HEK293 (cell line): ENCODE results near the gene HOXD12.

Experiments
- CTCF ChIA-PET: fragments of 350-600 bp; formaldehyde crosslinking; extraction: SDS; loops from one replicate; lab custom pipeline; 2021; ENCODE audit warnings: antibody characterized with exemption; lab: Yijun Ruan, JAX
- POLR2A ChIA-PET: fragments of 300-600 bp; formaldehyde crosslinking; extraction: SDS; loops from one replicate; lab custom pipeline; 2020; ENCODE audit warnings: antibody characterized with exemption, inconsistent platforms; lab: Yijun Ruan, JAX
- H3K27ac ChIP-seq: fragments of 200-500 bp; sonication (Bioruptor generic); 2 replicates; pipeline ENCODE4 v1.5.1; 2014; ENCODE audit warnings: low read depth, low read length, control low read depth, inconsistent platforms; ENCODE audit errors: extremely low read depth
- H3K36me3 ChIP-seq, 2 experiments: fragments of 200-500 bp in 1 of 2; sonication (Bioruptor generic) in 1 of 2; 1 replicate in 1 of 2; 2 replicates in 1 of 2; pipeline ENCODE4 v1.5.1; 2014 to 2017; ENCODE audit warnings: inconsistent platforms in 2 of 2, low read length in 2 of 2; ENCODE audit not compliant: control insufficient read depth in 2 of 2, insufficient read depth in 1 of 2
- H3K4me1 ChIP-seq: fragments of 200-500 bp; sonication (Bioruptor generic); 2 replicates; pipeline ENCODE4 v1.5.1; 2014; ENCODE audit warnings: mild to moderate bottlenecking, low read length, inconsistent platforms; ENCODE audit not compliant: control insufficient read depth, insufficient read depth
- H3K4me3 ChIP-seq: 2 replicates; pipeline ENCODE4 v1.5.1; 2011; ENCODE audit warnings: low read depth, mild to moderate bottlenecking, control low read depth, low read length, moderate library complexity
- H3K9me3 ChIP-seq: fragments of 200-500 bp; sonication (Bioruptor generic); 2 replicates; pipeline ENCODE4 v1.5.1; 2014; ENCODE audit warnings: low read depth, low read length, inconsistent platforms; ENCODE audit not compliant: control insufficient read depth, insufficient read depth
- FEZF1 ChIP-seq: fragments of 450-650 bp; formaldehyde crosslinking; IDR thresholded peaks from 2 replicates; pipeline ENCODE4 v1.5.1; 2016; ENCODE audit warnings: missing biosample characterization, missing genetic modification characterization
- KLF9 ChIP-seq: fragments of 450-650 bp; formaldehyde crosslinking; IDR thresholded peaks from 2 replicates; pipeline ENCODE4 v1.5.1; 2016; ENCODE audit warnings: missing biosample characterization, missing genetic modification characterization, low read depth
- RBAK ChIP-seq: fragments of 450-650 bp; formaldehyde crosslinking; IDR thresholded peaks from 2 replicates; pipeline ENCODE4 v1.5.1; 2016; ENCODE audit warnings: missing biosample characterization, missing genetic modification characterization
- SALL2 ChIP-seq: fragments of 450-650 bp; formaldehyde crosslinking; IDR thresholded peaks from 2 replicates; pipeline ENCODE4 v1.5.0; 2017; ENCODE audit warnings: missing biosample characterization, mild to moderate bottlenecking, missing genetic modification characterization, borderline replicate concordance
- SP7 ChIP-seq: fragments of 450-650 bp; formaldehyde crosslinking; IDR thresholded peaks from 2 replicates; pipeline ENCODE4 v1.5.1; 2016; ENCODE audit warnings: missing biosample characterization, missing genetic modification characterization
- YY1 ChIP-seq: fragments of 450-650 bp; formaldehyde crosslinking; IDR thresholded peaks from 2 replicates; pipeline ENCODE4 v1.5.1; 2018; ENCODE audit warnings: missing biosample characterization, missing genetic modification characterization
- ZFP41 ChIP-seq: fragments of 450-650 bp; formaldehyde crosslinking; IDR thresholded peaks from 2 replicates; pipeline ENCODE4 v1.5.1; 2016; ENCODE audit warnings: missing biosample characterization, missing genetic modification characterization, borderline replicate concordance
- ZIC2 ChIP-seq: fragments of 450-650 bp; formaldehyde crosslinking; IDR thresholded peaks from 2 replicates; pipeline ENCODE4 v1.5.1; 2016; ENCODE audit warnings: missing biosample characterization, missing genetic modification characterization
- ZNF112 ChIP-seq: fragments of 450-650 bp; formaldehyde crosslinking; IDR thresholded peaks from 2 replicates; pipeline ENCODE4 v1.5.0; 2017; ENCODE audit warnings: missing biosample characterization, missing genetic modification characterization
- ZNF146 ChIP-seq: fragments of 450-650 bp; formaldehyde crosslinking; IDR thresholded peaks from 2 replicates; pipeline ENCODE4 v1.5.1; 2016; ENCODE audit warnings: missing biosample characterization, missing genetic modification characterization
- ZNF157 ChIP-seq: fragments of 450-650 bp; formaldehyde crosslinking; IDR thresholded peaks from 2 replicates; pipeline ENCODE4 v1.5.1; 2016; ENCODE audit warnings: missing biosample characterization, missing genetic modification characterization
- ZNF174 ChIP-seq: fragments of 450-650 bp; formaldehyde crosslinking; IDR thresholded peaks from 2 replicates; pipeline ENCODE4 v1.5.0; 2017; ENCODE audit warnings: missing biosample characterization, mild to moderate bottlenecking, missing genetic modification characterization
- ZNF175 ChIP-seq: fragments of 450-650 bp; formaldehyde crosslinking; IDR thresholded peaks from 2 replicates; pipeline ENCODE4 v1.5.1; 2016; ENCODE audit warnings: missing biosample characterization, missing genetic modification characterization
- ZNF202 ChIP-seq: fragments of 450-650 bp; formaldehyde crosslinking; IDR thresholded peaks from 2 replicates; pipeline ENCODE4 v1.5.1; 2016; ENCODE audit warnings: missing biosample characterization, missing genetic modification characterization, borderline replicate concordance
- ZNF211 ChIP-seq: fragments of 450-650 bp; formaldehyde crosslinking; IDR thresholded peaks from 2 replicates; pipeline ENCODE4 v1.5.1; 2016; ENCODE audit warnings: low read depth, missing biosample characterization, missing genetic modification characterization
- ZNF266 ChIP-seq: fragments of 450-650 bp; formaldehyde crosslinking; IDR thresholded peaks from 2 replicates; pipeline ENCODE4 v1.5.1; 2016; ENCODE audit warnings: missing biosample characterization, missing genetic modification characterization, low read depth
- ZNF423 ChIP-seq: fragments of 450-650 bp; formaldehyde crosslinking; IDR thresholded peaks from 2 replicates; pipeline ENCODE4 v1.5.1; 2016; ENCODE audit warnings: missing biosample characterization, missing genetic modification characterization
- ZNF501 ChIP-seq: fragments of 450-650 bp; formaldehyde crosslinking; IDR thresholded peaks from 2 replicates; pipeline ENCODE4 v1.5.1; 2016; ENCODE audit warnings: missing biosample characterization, missing genetic modification characterization
- ZNF518A ChIP-seq: fragments of 450-650 bp; formaldehyde crosslinking; conservative IDR thresholded peaks from 2 replicates; pipeline ENCODE4 v1.5.1; 2016; ENCODE audit warnings: low read depth, missing biosample characterization, missing genetic modification characterization
- ZNF596 ChIP-seq: fragments of 450-650 bp; IDR thresholded peaks from 2 replicates; pipeline ENCODE4 v1.5.0; 2018; ENCODE audit warnings: missing biosample characterization, mild to moderate bottlenecking, missing genetic modification characterization, moderate library complexity
- ZNF623 ChIP-seq: fragments of 450-650 bp; formaldehyde crosslinking; IDR thresholded peaks from 2 replicates; pipeline ENCODE4 v1.5.1; 2016; ENCODE audit warnings: missing biosample characterization, missing genetic modification characterization

Gene HOXD12

GRCh38 chr2:176083796-176084261, 15.8 kb upstream of the HOXD12 start, which contains the start of gene EVX2:
EVX2 (minus strand) TSS chr2:176083962; CDS start chr2:176083776, 186 bp downstream.
- no peak within 1 kb of the TSS for H3K27ac ChIP-seq
- no peaks in the 10 kb centered on the region for H3K36me3 ChIP-seq
- no peaks in the 10 kb centered on the region for H3K4me1 ChIP-seq
- CTCF ChIA-PET = interaction anchor here (0.7 to 5.6 kb wide), 3 partner anchors 13 to 393 kb away, joined by 3 to 33 read pairs (median 8); no protein-coding TSS in a partner anchor
- H3K4me3 ChIP-seq = no peak within 1 kb of the TSS
- H3K9me3 ChIP-seq = no peaks in the 10 kb centered on the region
- TF ChIP-seq ZFP41 (tag by site-specific recombination) = no peak
- TF ChIP-seq RBAK (tag by site-specific recombination) = no peak
- TF ChIP-seq SP7 (tag by site-specific recombination) = no peak
- no peak for TF ChIP-seq KLF9 (tag by site-specific recombination)
- TF ChIP-seq ZNF146 (tag by site-specific recombination) = no peak
- TF ChIP-seq ZNF501 (tag by site-specific recombination) = no peak
- TF ChIP-seq ZNF211 (tag by site-specific recombination) = no peak
- no peak for TF ChIP-seq ZIC2
- TF ChIP-seq ZNF623 (tag by site-specific recombination) = no peak
- TF ChIP-seq SALL2 = no peak
- TF ChIP-seq ZNF157 (tag by site-specific recombination) = no peak
- no peak for TF ChIP-seq ZNF112 (tag by site-specific recombination)
- no peak for TF ChIP-seq ZNF423 (tag by site-specific recombination)
- TF ChIP-seq ZNF518A (tag by site-specific recombination) = no peak
- TF ChIP-seq ZNF174 (tag by site-specific recombination) = no peak
- POLR2A ChIA-PET = no interaction called here

- TF ChIP-seq YY1 (tag by site-specific recombination) (no peak), ZNF175 (tag by site-specific recombination) (no peak), FEZF1 (tag by site-specific recombination) (no peak), ZNF596 (tag by site-specific recombination) (peak; percentile 85), ZNF202 (tag by site-specific recombination) (no peak), ZNF266 (tag by site-specific recombination) (no peak)
- no peaks in the 10 kb centered on the region for H3K4me1 ChIP-seq
- H3K36me3 ChIP-seq = no peaks in the 10 kb centered on the region
- no peak overlapping the region for H3K27ac ChIP-seq
- no peak overlapping the region for H3K4me3 ChIP-seq
- H3K9me3 ChIP-seq = no peaks in the 10 kb centered on the region
- ChIA-PET CTCF (interaction anchor here (0.7 to 5.6 kb wide), 6 partner anchors 12 to 833 kb away, joined by 3 to 33 read pairs (median 7); no protein-coding TSS in a partner anchor), POLR2A (no interaction called here)
These were observed 14.9 kb upstream of the HOXD12 start for GRCh38 chr2:176084611-176085119.
